Ovary (tissue), 9 donors: ENCODE data around the gene ANP32B. TPM values are rescaled to one million over a fixed set of nuclear protein-coding genes. Genes with fewer than 3 reads are reported as not detected.
A peak's percentile ranks its signal among the peaks of the same experiment; 100 is the strongest.

ENCODE experiments used
- DNase-seq, 5 donors: peaks; one replicate each; pipeline ENCODE4 v3.0.0-alpha.2; 2019 to 2020
- H3K27ac ChIP-seq, 2 donors: fragments of 200-600 bp; one replicate each; pipeline versions ENCODE4 v1.5.1 to v1.8.0; 2019 to 2022
- H3K27me3 ChIP-seq: fragments of 200-600 bp; one replicate; pipeline ENCODE4 v1.8.0; 2022
- H3K36me3 ChIP-seq: fragments of 200-600 bp; sonication (generic); one replicate; pipeline ENCODE4 v1.5.1; 2019
- H3K4me1 ChIP-seq: one replicate; pipeline ENCODE4 v1.8.1; 2013; ENCODE audit warnings: mild to moderate bottlenecking, moderate library complexity; ENCODE audit not compliant: insufficient read depth
- H3K4me3 ChIP-seq: fragments of 200-600 bp; sonication (generic); one replicate; pipeline ENCODE4 v1.5.1; 2017
- H3K9me3 ChIP-seq, 2 donors: fragments of 200-600 bp in 1 of 2; sonication (generic) in 1 of 2; one replicate each; pipeline versions ENCODE4 v1.5.1 to v1.8.1; 2013 to 2019; ENCODE audit warnings: mild to moderate bottlenecking in 1 of 2, moderate library complexity in 1 of 2
- EP300 ChIP-seq: sonication (generic); formaldehyde crosslinking; IDR thresholded peaks from one replicate; pipeline ENCODE4 v1.6.1; 2017; ENCODE audit warnings: antibody characterized with exemption
- POLR2A ChIP-seq: fragments of 450-650 bp; IDR thresholded peaks from one replicate; pipeline ENCODE4 v1.6.1; 2017; ENCODE audit warnings: antibody characterized with exemption, mild to moderate bottlenecking, moderate library complexity
- WGBS, 3 donors: extraction: QIAGEN DNeasy Blood & Tissue Kit in 1 of 3; methylation state at CpG; one replicate each; pipeline versions ENCODE4 v1.1.5 to v1.1.7; 2013 to 2017; 5-methylcytosine and 5-hydroxymethylcytosine counted together
- intact Hi-C, 4 donors: fragments of 100-400 bp; cut with DNase I; formaldehyde crosslinking; loops; one replicate each; pipeline versions ENCODE4 v1.11.0 to v1.15.1; 2022 to 2023
- polyA plus RNA-seq, 2 donors: library from polyadenylated mRNA; stranded (reverse); fragments of 200-250 nt in 1 of 2; fragments of 350-450 nt in 1 of 2; fragmentation: Illumina TruSeq in 1 of 2; extraction: RNeasy Lipid Tissue Mini Kit (QIAGEN cat#74804) in 1 of 2; gene quantifications; one replicate each; pipeline ENCODE4 v1.2.3, GENCODE V29; 2013 to 2014
- total RNA-seq, 7 donors: library from RNA; depleted of rRNA in 2 of 7; stranded (reverse); fragments of >200 nt in 2 of 7; fragmentation: NEBNext Ultra II Directional in 3 of 7; extraction: Animal tissue kit (Norgen Biotek cat#: 25700) in 3 of 7; gene quantifications; one replicate each; pipeline versions ENCODE4 v1.1.0 to v1.2.4, GENCODE V29; 2016 to 2023
- TF ChIP-seq, protein P1 (sequence below), 3 donors: fragments of 450-650 bp in 2 of 3; fragments of 200-600 bp in 1 of 3; IDR thresholded peaks; one replicate each; pipeline versions ENCODE4 v1.5.1 to v1.8.0; 2016 to 2022; ENCODE audit warnings: antibody characterized with exemption in 3 of 3, mild to moderate bottlenecking in 1 of 3
- donor health status: DM: no; HTN: no; CAD: no; lungs with moderate emphysema.
- donor health status: DM: no; HTN: no; CAD: no.
- donor health status: Bipolar disorder and iron deficiency.
- donor health status: DM: yes; HTN: yes; CAD: no.
- donor health status: DM: no; HTN: no; CAD: no.
- donor health status: DM: yes; HTN: yes; CAD: no.

The ANP32B gene
- total and polyA plus RNA-seq, 9 donors: 41.4 to 302 (median 153) TPM

DNA sequence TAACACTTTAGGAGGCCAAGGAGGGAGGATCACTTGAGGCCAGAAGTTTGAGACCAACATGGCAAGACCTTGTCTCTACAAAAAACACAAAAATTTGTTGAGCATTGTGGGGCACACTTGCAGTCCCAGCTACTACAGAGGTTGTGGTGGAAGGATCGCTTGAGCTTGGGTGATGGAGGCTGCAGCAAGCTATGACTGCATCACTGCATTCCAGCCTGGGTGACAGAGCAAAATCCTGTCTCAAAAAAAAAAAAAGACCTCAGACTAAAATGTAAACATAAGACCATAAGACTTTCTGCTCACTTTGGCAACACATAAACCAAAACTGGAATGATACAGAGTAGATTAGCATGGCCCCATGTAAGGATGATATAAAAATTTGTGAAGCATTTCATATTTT lies 48.8 kb downstream of the ANP32B start:
- no peaks in the 10 kb centered on the region for H3K36me3 ChIP-seq
- no peaks in the 10 kb centered on the region for H3K27me3 ChIP-seq
- no peaks in the 10 kb centered on the region for H3K9me3 ChIP-seq
- no peaks in the 10 kb centered on the region for H3K4me1 ChIP-seq
- no peak overlapping the region for H3K27ac ChIP-seq
- WGBS, 3 donors: 76 to 87% (median 76%) methylated on average over 1 of the region's 1 CpG
- intact Hi-C loops: loop anchor here in 2 of 4 donors (10.0 kb wide), 2 partner anchors 57 to 107 kb away; partner anchors contain the start of gene TRMO (in 1 of the 2)
- TF ChIP-seq, protein P1, sequence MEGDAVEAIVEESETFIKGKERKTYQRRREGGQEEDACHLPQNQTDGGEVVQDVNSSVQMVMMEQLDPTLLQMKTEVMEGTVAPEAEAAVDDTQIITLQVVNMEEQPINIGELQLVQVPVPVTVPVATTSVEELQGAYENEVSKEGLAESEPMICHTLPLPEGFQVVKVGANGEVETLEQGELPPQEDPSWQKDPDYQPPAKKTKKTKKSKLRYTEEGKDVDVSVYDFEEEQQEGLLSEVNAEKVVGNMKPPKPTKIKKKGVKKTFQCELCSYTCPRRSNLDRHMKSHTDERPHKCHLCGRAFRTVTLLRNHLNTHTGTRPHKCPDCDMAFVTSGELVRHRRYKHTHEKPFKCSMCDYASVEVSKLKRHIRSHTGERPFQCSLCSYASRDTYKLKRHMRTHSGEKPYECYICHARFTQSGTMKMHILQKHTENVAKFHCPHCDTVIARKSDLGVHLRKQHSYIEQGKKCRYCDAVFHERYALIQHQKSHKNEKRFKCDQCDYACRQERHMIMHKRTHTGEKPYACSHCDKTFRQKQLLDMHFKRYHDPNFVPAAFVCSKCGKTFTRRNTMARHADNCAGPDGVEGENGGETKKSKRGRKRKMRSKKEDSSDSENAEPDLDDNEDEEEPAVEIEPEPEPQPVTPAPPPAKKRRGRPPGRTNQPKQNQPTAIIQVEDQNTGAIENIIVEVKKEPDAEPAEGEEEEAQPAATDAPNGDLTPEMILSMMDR (IDR thresholded peaks at IDR 0.05): no peak
- no peak for TF ChIP-seq EP300
- TF ChIP-seq POLR2A: no peak
- DNase-seq: no peak
- no peak overlapping the region for H3K4me3 ChIP-seq

DNA sequence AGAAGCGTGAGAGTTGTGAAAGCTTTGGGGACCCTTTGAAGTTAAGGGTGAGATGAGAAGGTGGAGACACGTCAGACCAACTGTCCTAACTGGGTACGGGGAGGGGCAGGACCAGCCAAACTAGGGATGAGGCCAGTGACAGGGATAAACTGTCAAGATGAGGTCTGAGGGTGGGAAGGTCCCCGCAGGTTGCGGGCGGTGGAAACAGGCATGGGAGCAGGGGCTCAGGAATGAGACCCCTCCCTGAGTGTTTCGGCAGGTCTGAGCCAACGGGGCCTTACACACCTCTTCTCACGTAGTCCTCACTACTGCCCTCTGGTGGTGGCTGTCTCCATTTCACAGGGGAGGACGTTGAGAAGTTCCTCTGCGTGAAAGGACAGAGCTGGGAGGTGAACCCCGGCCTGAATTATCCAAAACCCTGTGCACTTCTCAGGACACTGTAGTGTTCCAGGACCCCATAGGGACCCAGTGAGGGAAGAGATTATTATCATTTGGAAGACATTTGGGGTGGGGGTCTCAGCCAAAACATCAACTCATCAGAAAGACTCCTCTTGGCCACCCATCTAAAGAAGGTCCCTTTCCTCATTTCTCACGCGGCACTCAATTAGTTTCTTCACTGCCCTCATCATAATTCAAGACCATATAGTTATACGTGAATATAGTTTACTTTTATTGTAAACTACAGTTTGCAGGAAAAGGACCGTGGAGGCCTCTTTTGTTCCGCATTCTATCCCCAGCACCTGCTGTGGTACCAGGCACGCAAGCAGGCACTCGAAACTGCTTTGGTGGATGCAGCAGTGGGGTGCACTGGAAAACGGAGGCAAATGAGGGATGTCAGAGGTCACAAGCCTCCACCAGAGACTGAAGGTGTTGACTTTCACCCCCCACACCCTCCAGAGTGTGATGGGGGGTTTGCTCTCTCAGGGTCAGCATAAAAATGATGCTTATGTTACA lies 51.7 kb downstream of the ANP32B start:
- peak; percentile 77 to 90 (median 81) for DNase-seq
- no peaks in the 10 kb centered on the region for H3K27me3 ChIP-seq
- no peak overlapping the region for H3K27ac ChIP-seq
- H3K4me3 ChIP-seq: no peak overlapping the region
- intact Hi-C loops: loop anchor here in 3 of 4 donors (5.0 to 10.0 kb wide), 4 partner anchors 60 to 1302 kb away; partner anchors contain the start of gene TRMO (in 3 of the 3)
- H3K36me3 ChIP-seq: no peaks in the 10 kb centered on the region
- no peaks in the 10 kb centered on the region for H3K4me1 ChIP-seq
- H3K9me3 ChIP-seq: no peaks in the 10 kb centered on the region
- WGBS, 3 donors: 38 to 39% (median 38%) methylated on average over 20 of the region's 20 CpGs
- TF ChIP-seq EP300: no peak
- TF ChIP-seq, protein P1 (IDR thresholded peaks at IDR 0.05): peak; percentile 60 to 69 (median 64)

- Histone ChIP-seq H3K4me3 (no peak overlapping the region), H3K36me3 (no peaks in the 10 kb centered on the region), H3K27me3 (no peaks in the 10 kb centered on the region), H3K4me1 (no peaks in the 10 kb centered on the region), H3K27ac (no peak overlapping the region), H3K9me3 (no peaks in the 10 kb centered on the region)
- intact Hi-C loops: loop anchor here in 3 of 4 donors (5.0 to 10.0 kb wide), 4 partner anchors 63 to 1300 kb away; partner anchors contain the start of gene TRMO (in 3 of the 3)
- no peak for DNase-seq
- no peak for TF ChIP-seq POLR2A
- TF ChIP-seq, protein P1 (IDR thresholded peaks at IDR 0.05): no peak
- TF ChIP-seq EP300: no peak
Observed at GRCh38 chr9:98037357-98037756, 54.2 kb downstream of the ANP32B start.

- intact Hi-C loops: loop anchor here in 3 of 4 donors (1.0 to 10.0 kb wide), 5 partner anchors 18 to 1298 kb away; partner anchors contain the start of gene TRMO (in 3 of the 3)
- no peaks in the 10 kb centered on the region for H3K9me3 ChIP-seq
- no peaks in the 10 kb centered on the region for H3K36me3 ChIP-seq
- no peak for DNase-seq
- no peak overlapping the region for H3K4me3 ChIP-seq
- no peak for TF ChIP-seq EP300
- TF ChIP-seq, protein P1 (IDR thresholded peaks at IDR 0.05): no peak
- TF ChIP-seq POLR2A: no peak
- WGBS, 3 donors: 59 to 71% (median 65%) methylated on average over 8 of the region's 8 CpGs
- H3K27ac ChIP-seq: no peak overlapping the region
- no peaks in the 10 kb centered on the region for H3K27me3 ChIP-seq
- H3K4me1 ChIP-seq: no peaks in the 10 kb centered on the region
Observed at GRCh38 chr9:98038958-98039357, 55.8 kb downstream of the ANP32B start.
